Measurements from ENCODE around the gene NEO1.

GRCh38 chr15:73072894-73073293 is 20.6 kb downstream of the NEO1 start:
- TF ChIP-seq ARNTL (CRISPR knock-in tag; IDR thresholded peaks at IDR 0.05; ENCODE audit: borderline replicate concordance, low read depth) (no peak), OSR1 (CRISPR knock-in tag; IDR thresholded peaks at IDR 0.05) (no peak), CSDC2 (CRISPR knock-in tag; IDR thresholded peaks at IDR 0.05) (no peak), ZFP3 (CRISPR knock-in tag; IDR thresholded peaks at IDR 0.05) (no peak)
